ENCODE data around the gene KIF26B. TPM values are rescaled to one million over a fixed set of nuclear protein-coding genes. Genes with fewer than 3 reads are reported as not detected.
"Not testable (repeated sequence)": the region's sequence is repeated elsewhere in the genome, so short reads cannot be mapped to it uniquely, and the experiment has no call there.

The KIF26B gene
- total and polyA plus RNA-seq, 7 donors = 0.01 to 0.32 (median 0.06) TPM

- Histone ChIP-seq H3K27me3 (ENCODE audit: insufficient read depth in 3 of 3, low read length in 2 of 3) (no peaks in the 10 kb centered on the region), H3K4me3 (no peak overlapping the region), H3K9me3 (no peaks in the 10 kb centered on the region), H3K36me3 (ENCODE audit: insufficient read depth in 1 of 2, low read depth in 1 of 2) (no peaks in the 10 kb centered on the region), H3K4me1 (no peaks in the 10 kb centered on the region), H3K27ac (no peak overlapping the region)
- no peak for TF ChIP-seq CTCF (IDR thresholded peaks at IDR 0.05)
- intact Hi-C loops (cut with DNase I) = no loop called here
- ATAC-seq (no peak), DNase-seq (no peak)
- WGBS, 3 donors = 64 to 73% (median 67%) methylated on average over 4 of the region's 4 CpGs
Measured at GRCh38 chr1:245334235-245334634, 179.4 kb downstream of the KIF26B start.

- no peaks in the 10 kb centered on the region for H3K36me3 ChIP-seq (ENCODE audit: insufficient read depth in 1 of 2, low read depth in 1 of 2)
- H3K4me1 ChIP-seq = no peaks in the 10 kb centered on the region
- no peak for TF ChIP-seq CTCF (IDR thresholded peaks at IDR 0.05)
- no peak overlapping the region for H3K27ac ChIP-seq
- H3K27me3 ChIP-seq (ENCODE audit: insufficient read depth in 3 of 3, low read length in 2 of 3) = no peaks in the 10 kb centered on the region
- ATAC-seq (no peak), DNase-seq (no peak)
- H3K4me3 ChIP-seq = no peak overlapping the region
- no peaks in the 10 kb centered on the region for H3K9me3 ChIP-seq
- WGBS, 3 donors = 86 to 90% (median 89%) methylated on average over 9 of the region's 9 CpGs
- intact Hi-C loops (cut with DNase I) = no loop called here
Measured at GRCh38 chr1:245334827-245335490, 180.2 kb downstream of the KIF26B start.

GRCh38 chr1:245335684-245336083 is 180.9 kb downstream of the KIF26B start:
- DNase-seq; H3K4me1 ChIP-seq; H3K27ac ChIP-seq; ATAC-seq; intact Hi-C loops (cut with DNase I); H3K9me3 ChIP-seq; H3K27me3 ChIP-seq (ENCODE audit: insufficient read depth in 3 of 3, low read length in 2 of 3); H3K4me3 ChIP-seq; H3K36me3 ChIP-seq (ENCODE audit: insufficient read depth in 1 of 2, low read depth in 1 of 2): not testable (repeated sequence)
- 85% methylated on average over 22 of the region's 22 CpGs for WGBS, 3 donors

- intact Hi-C loops (cut with DNase I) = no loop called here
- H3K4me3 ChIP-seq = no peak overlapping the region
- no peak for DNase-seq
- ATAC-seq = no peak
- H3K27ac ChIP-seq = no peak overlapping the region
- no peaks in the 10 kb centered on the region for H3K36me3 ChIP-seq (ENCODE audit: insufficient read depth in 1 of 2, low read depth in 1 of 2)
- H3K9me3 ChIP-seq = no peaks in the 10 kb centered on the region
- 79 to 83% (median 82%) methylated on average over 22 of the region's 22 CpGs for WGBS, 3 donors
- H3K27me3 ChIP-seq (ENCODE audit: insufficient read depth in 3 of 3, low read length in 2 of 3) = no peaks in the 10 kb centered on the region
- no peaks in the 10 kb centered on the region for H3K4me1 ChIP-seq
- no peak for TF ChIP-seq CTCF (IDR thresholded peaks at IDR 0.05)
Measured at GRCh38 chr1:245336149-245336983, 181.6 kb downstream of the KIF26B start.

GRCh38 chr1:245336984-245337355 is 182.2 kb downstream of the KIF26B start:
- H3K36me3 ChIP-seq (ENCODE audit: insufficient read depth in 1 of 2, low read depth in 1 of 2); DNase-seq; H3K4me3 ChIP-seq; H3K27me3 ChIP-seq (ENCODE audit: insufficient read depth in 3 of 3, low read length in 2 of 3); H3K4me1 ChIP-seq; ATAC-seq; H3K9me3 ChIP-seq; intact Hi-C loops (cut with DNase I); H3K27ac ChIP-seq: not testable (repeated sequence)
- WGBS, 3 donors = 96 to 99% (median 98%) methylated on average over 2 of the region's 2 CpGs
